ENCODE measurements around the gene OR2D3. TPM values are rescaled to one million over a fixed set of nuclear protein-coding genes. Genes with fewer than 3 reads are reported as not detected.
"Not testable (repeated sequence)": the region's sequence is repeated elsewhere in the genome, so short reads cannot be mapped to it uniquely, and the experiment has no call there.

OR2D3 gene
- total RNA-seq, 2 donors from 2014 or later = not detected

GRCh38 chr11:6895010-6895409 lies 25.8 kb upstream of the OR2D3 start:
- DNase-seq (ENCODE audit: low spot score) (no peak), ATAC-seq (ENCODE audit: insufficient number of reproducible peaks, low FRiP score, low read depth) (no peak)
- TF ChIP-seq, protein P1, sequence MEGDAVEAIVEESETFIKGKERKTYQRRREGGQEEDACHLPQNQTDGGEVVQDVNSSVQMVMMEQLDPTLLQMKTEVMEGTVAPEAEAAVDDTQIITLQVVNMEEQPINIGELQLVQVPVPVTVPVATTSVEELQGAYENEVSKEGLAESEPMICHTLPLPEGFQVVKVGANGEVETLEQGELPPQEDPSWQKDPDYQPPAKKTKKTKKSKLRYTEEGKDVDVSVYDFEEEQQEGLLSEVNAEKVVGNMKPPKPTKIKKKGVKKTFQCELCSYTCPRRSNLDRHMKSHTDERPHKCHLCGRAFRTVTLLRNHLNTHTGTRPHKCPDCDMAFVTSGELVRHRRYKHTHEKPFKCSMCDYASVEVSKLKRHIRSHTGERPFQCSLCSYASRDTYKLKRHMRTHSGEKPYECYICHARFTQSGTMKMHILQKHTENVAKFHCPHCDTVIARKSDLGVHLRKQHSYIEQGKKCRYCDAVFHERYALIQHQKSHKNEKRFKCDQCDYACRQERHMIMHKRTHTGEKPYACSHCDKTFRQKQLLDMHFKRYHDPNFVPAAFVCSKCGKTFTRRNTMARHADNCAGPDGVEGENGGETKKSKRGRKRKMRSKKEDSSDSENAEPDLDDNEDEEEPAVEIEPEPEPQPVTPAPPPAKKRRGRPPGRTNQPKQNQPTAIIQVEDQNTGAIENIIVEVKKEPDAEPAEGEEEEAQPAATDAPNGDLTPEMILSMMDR (IDR thresholded peaks at IDR 0.05) = no peak
- Histone ChIP-seq H3K27me3 (replicated peaks; ENCODE audit: insufficient read depth) (no peaks in the 10 kb centered on the region), H3K27ac (no peak overlapping the region), H3K36me3 (no peaks in the 10 kb centered on the region), H3K9me3 (no peaks in the 10 kb centered on the region), H3K4me1 (ENCODE audit: control insufficient read depth in 1 of 2, low read depth in 2 of 2) (no peaks in the 10 kb centered on the region), H3K4me3 (no peak overlapping the region)

- no peaks in the 10 kb centered on the region for H3K36me3 ChIP-seq
- TF ChIP-seq, protein P1 (IDR thresholded peaks at IDR 0.05) = no peak
- no peak for ATAC-seq (ENCODE audit: insufficient number of reproducible peaks, low FRiP score, low read depth)
- no peaks in the 10 kb centered on the region for H3K4me1 ChIP-seq (ENCODE audit: control insufficient read depth in 1 of 2, low read depth in 2 of 2)
- H3K27me3 ChIP-seq (replicated peaks; ENCODE audit: insufficient read depth) = no peaks in the 10 kb centered on the region
- no peak for DNase-seq (ENCODE audit: low spot score)
- no peaks in the 10 kb centered on the region for H3K9me3 ChIP-seq
- H3K27ac ChIP-seq = no peak overlapping the region
- no peak overlapping the region for H3K4me3 ChIP-seq
These were observed 21.9 kb upstream of the OR2D3 start for GRCh38 chr11:6898911-6899310.

DNA sequence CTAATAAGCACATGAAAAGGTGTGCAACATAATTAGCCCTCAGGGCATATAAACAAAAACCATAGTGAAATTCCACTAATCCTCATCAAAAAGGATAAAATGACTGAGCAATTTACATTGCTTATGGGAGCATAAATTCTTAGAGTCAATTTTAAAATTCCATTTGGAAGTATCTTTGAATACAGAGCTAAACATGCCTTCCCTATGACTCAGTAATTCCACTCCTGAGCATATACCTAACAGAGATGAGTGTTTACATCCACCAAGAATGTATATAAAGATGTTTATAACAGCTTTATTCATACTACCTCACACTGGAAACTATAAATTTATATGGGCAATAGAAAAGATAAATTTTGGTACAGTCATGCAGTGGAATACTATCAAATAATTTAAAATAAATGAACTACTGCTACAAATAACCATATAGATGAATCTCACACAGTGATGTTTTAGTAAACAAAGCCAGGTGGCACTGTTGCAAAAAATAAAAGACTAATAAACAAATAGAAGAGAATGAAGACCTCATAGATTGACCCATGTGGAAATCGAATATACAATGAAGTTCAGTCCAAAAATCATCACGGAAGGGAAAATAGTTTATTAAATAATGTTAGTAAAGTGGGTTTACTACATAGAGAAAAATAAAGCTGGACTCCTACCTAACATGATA lies 20.3 kb upstream of the OR2D3 start:
- no peaks in the 10 kb centered on the region for H3K36me3 ChIP-seq
- DNase-seq (ENCODE audit: low spot score) (no peak), ATAC-seq (ENCODE audit: insufficient number of reproducible peaks, low FRiP score, low read depth) (no peak)
- no peaks in the 10 kb centered on the region for H3K27me3 ChIP-seq (replicated peaks; ENCODE audit: insufficient read depth)
- H3K4me1 ChIP-seq (ENCODE audit: control insufficient read depth in 1 of 2, low read depth in 2 of 2) = no peaks in the 10 kb centered on the region
- no peak overlapping the region for H3K4me3 ChIP-seq
- no peak overlapping the region for H3K27ac ChIP-seq
- H3K9me3 ChIP-seq = no peaks in the 10 kb centered on the region
- TF ChIP-seq, protein P1 (IDR thresholded peaks at IDR 0.05) = no peak

DNA sequence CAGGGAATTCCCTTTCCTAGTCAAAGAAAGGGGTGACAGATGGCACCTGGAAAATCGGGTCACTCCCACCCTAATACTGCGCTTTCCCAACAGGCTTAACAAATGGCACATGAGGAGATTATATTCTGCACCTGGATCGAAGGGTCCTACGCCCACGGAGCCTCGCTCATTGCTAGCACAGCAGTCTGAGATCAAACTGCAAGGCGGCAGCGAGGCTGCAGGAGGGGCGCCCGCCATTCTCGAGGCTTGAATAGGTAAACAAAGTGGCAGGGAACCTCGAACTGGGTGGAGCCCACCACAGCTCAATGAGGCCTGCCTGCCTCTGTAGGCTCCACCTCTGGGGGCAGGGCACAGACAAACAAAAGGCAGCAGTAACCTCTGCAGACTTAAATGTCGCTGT lies 16.0 kb upstream of the OR2D3 start:
- H3K27ac ChIP-seq; H3K4me1 ChIP-seq (ENCODE audit: control insufficient read depth in 1 of 2, low read depth in 2 of 2); H3K27me3 ChIP-seq (replicated peaks; ENCODE audit: insufficient read depth); DNase-seq (ENCODE audit: low spot score); H3K4me3 ChIP-seq; H3K36me3 ChIP-seq; H3K9me3 ChIP-seq; ATAC-seq (ENCODE audit: insufficient number of reproducible peaks, low FRiP score, low read depth): not testable (repeated sequence)

GRCh38 chr11:6911378-6911777 lies 9.4 kb upstream of the OR2D3 start:
- TF ChIP-seq, protein P1 (IDR thresholded peaks at IDR 0.05) = no peak

GRCh38 chr11:6911948-6912347 lies 8.9 kb upstream of the OR2D3 start:
- no peaks in the 10 kb centered on the region for H3K36me3 ChIP-seq
- DNase-seq (ENCODE audit: low spot score) = no peak
- H3K4me3 ChIP-seq = no peak overlapping the region
- no peak overlapping the region for H3K27ac ChIP-seq
- no peaks in the 10 kb centered on the region for H3K27me3 ChIP-seq (replicated peaks; ENCODE audit: insufficient read depth)
- TF ChIP-seq, protein P1 (IDR thresholded peaks at IDR 0.05) = no peak
- H3K4me1 ChIP-seq (ENCODE audit: control insufficient read depth in 1 of 2, low read depth in 2 of 2) = no peaks in the 10 kb centered on the region
- H3K9me3 ChIP-seq = no peaks in the 10 kb centered on the region
- no peak for ATAC-seq (ENCODE audit: insufficient number of reproducible peaks, low FRiP score, low read depth)

More at GRCh38 chr11:6911378-6911777, 9.4 kb upstream of the OR2D3 start:
- DNase-seq (ENCODE audit: low spot score) (no peak), ATAC-seq (ENCODE audit: insufficient number of reproducible peaks, low FRiP score, low read depth) (no peak)
- Histone ChIP-seq H3K4me3 (no peak overlapping the region), H3K27me3 (replicated peaks; ENCODE audit: insufficient read depth) (no peaks in the 10 kb centered on the region), H3K4me1 (ENCODE audit: control insufficient read depth in 1 of 2, low read depth in 2 of 2) (no peaks in the 10 kb centered on the region), H3K27ac (no peak overlapping the region), H3K36me3 (no peaks in the 10 kb centered on the region), H3K9me3 (no peaks in the 10 kb centered on the region)
